Adrenal gland (tissue), 5 donors: ENCODE measurements around the gene CAMK2N2.

ENCODE experiments used
- CTCF ChIP-seq, 6 experiments: fragments of 450-650 bp in 4 of 6; fragments of 200-600 bp in 2 of 6; sonication (generic) in 1 of 6; IDR thresholded peaks; 1 replicate in 5 of 6; 2 replicates in 1 of 6; pipeline versions ENCODE4 v1.5.1 to v1.8.0; 2016 to 2021; ENCODE audit warnings: antibody characterized with exemption in 6 of 6, mild to moderate bottlenecking in 2 of 6, moderate library complexity in 1 of 6
- POLR2A ChIP-seq, 2 donors: fragments of 450-650 bp; IDR thresholded peaks; one replicate each; pipeline ENCODE4 v1.6.1; 2017; ENCODE audit warnings: antibody characterized with exemption in 2 of 2, mild to moderate bottlenecking in 2 of 2, moderate library complexity in 1 of 2
- donor health status: DM: no; HTN: no; CAD: no.

DNA sequence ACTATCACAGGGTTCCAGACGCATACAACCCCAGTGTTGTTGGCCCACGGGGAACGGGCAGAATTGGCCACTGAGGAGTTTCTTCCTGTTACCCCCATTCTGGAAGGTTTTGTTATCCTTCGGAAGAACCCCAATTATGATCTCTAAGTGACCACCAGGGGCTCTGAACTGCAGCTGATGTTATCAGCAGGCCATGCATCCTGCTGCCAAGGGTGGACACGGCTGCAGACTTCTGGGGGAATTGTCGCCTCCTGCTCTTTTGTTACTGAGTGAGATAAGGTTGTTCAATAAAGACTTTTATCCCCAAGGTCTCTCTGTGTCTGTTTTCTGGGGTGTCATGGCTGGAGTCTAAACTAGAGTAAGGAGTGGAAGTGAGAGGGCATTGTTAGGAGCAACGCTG lies 47.4 kb upstream of the CAMK2N2 start:
- TF ChIP-seq CTCF (IDR thresholded peaks at IDR 0.05) (no peak), POLR2A (IDR thresholded peaks at IDR 0.05) (no peak)
